NCI-H526 (cell line): ENCODE results near the gene SOX3.
A peak's percentile ranks its signal among the peaks of the same experiment; 100 is the strongest.

ENCODE experiments used
- DNase-seq, 2 experiments: peaks; one replicate each; lab custom pipeline; 2025; lab: John Stamatoyannopoulos, UW

The SOX3 gene

GRCh38 chrX:140504371-140505324, at the start of gene SOX3:
SOX3 (minus strand) TSS chrX:140505069; CDS start chrX:140505060, 9 bp downstream.
- no peak for DNase-seq

GRCh38 chrX:140548985-140549384, 44.1 kb upstream of the SOX3 start:
- DNase-seq = no peak

GRCh38 chrX:140526171-140526570, 21.3 kb upstream of the SOX3 start:
- DNase-seq = no peak

- DNase-seq = no peak
These were observed 20.6 kb upstream of the SOX3 start for GRCh38 chrX:140525448-140525847.

- no peak for DNase-seq
These were observed 19.7 kb upstream of the SOX3 start for GRCh38 chrX:140524556-140524955.

GRCh38 chrX:140521393-140521792, 16.5 kb upstream of the SOX3 start:
- DNase-seq = no peak

- DNase-seq = no peak
These were observed 9.7 kb upstream of the SOX3 start for GRCh38 chrX:140514554-140514953.

GRCh38 chrX:140510895-140511295, 6.0 kb upstream of the SOX3 start:
- no peak for DNase-seq

GRCh38 chrX:140510306-140510676, 5.4 kb upstream of the SOX3 start:
- no peak for DNase-seq

- DNase-seq = no peak
These were observed 4.8 kb upstream of the SOX3 start for GRCh38 chrX:140509468-140510305.

- no peak for DNase-seq
These were observed 4.1 kb upstream of the SOX3 start for GRCh38 chrX:140508958-140509357.

- DNase-seq = no peak
These were observed 3.1 kb upstream of the SOX3 start for GRCh38 chrX:140507982-140508305.

- DNase-seq = no peak
These were observed 2.5 kb upstream of the SOX3 start for GRCh38 chrX:140507223-140507981.

GRCh38 chrX:140505421-140506337, 810 bp upstream of the SOX3 start:
- no peak for DNase-seq

- peak in 1 of 2 experiments; percentile 44 for DNase-seq
These were observed 1.0 kb downstream of the SOX3 start for GRCh38 chrX:140503714-140504351.

- DNase-seq = no peak
These were observed 1.6 kb downstream of the SOX3 start for GRCh38 chrX:140503238-140503601.

GRCh38 chrX:140502491-140503237, 2.2 kb downstream of the SOX3 start:
- DNase-seq = no peak

- no peak for DNase-seq
These were observed 2.9 kb downstream of the SOX3 start for GRCh38 chrX:140501940-140502468.

GRCh38 chrX:140501321-140501720, 3.5 kb downstream of the SOX3 start:
- DNase-seq = no peak

GRCh38 chrX:140500441-140500840, 4.4 kb downstream of the SOX3 start:
- no peak for DNase-seq
